ENCODE data around the gene PBX3.
A peak's percentile ranks its signal among the peaks of the same experiment; 100 is the strongest.
"Not testable (repeated sequence)": the region's sequence is repeated elsewhere in the genome, so short reads cannot be mapped to it uniquely, and the experiment has no call there.

PBX3 gene

GRCh38 chr9:125749287-125749935 lies 2.2 kb downstream of the PBX3 start:
- no peak for FAIRE-seq

- FAIRE-seq, result no peak
Observed at GRCh38 chr9:125749951-125750626, 2.9 kb downstream of the PBX3 start.

GRCh38 chr9:125750627-125751011 lies 3.4 kb downstream of the PBX3 start:
- FAIRE-seq, result no peak

GRCh38 chr9:125752070-125752628 lies 5.0 kb downstream of the PBX3 start:
- no peak for FAIRE-seq

- FAIRE-seq, result peak; percentile 16
Observed at GRCh38 chr9:125754096-125754495, 6.9 kb downstream of the PBX3 start.

GRCh38 chr9:125755340-125755739 lies 8.2 kb downstream of the PBX3 start:
- no peak for FAIRE-seq

- no peak for FAIRE-seq
Observed at GRCh38 chr9:125756518-125756917, 9.3 kb downstream of the PBX3 start.

- FAIRE-seq, result no peak
Observed at GRCh38 chr9:125757834-125758233, 10.7 kb downstream of the PBX3 start.

- FAIRE-seq, result no peak
Observed at GRCh38 chr9:125758986-125759763, 12.0 kb downstream of the PBX3 start.

- no peak for FAIRE-seq
Observed at GRCh38 chr9:125759764-125760129, 12.6 kb downstream of the PBX3 start.

GRCh38 chr9:125760537-125760936 lies 13.4 kb downstream of the PBX3 start:
- no peak for FAIRE-seq

GRCh38 chr9:125761676-125762450 lies 14.7 kb downstream of the PBX3 start:
- no peak for FAIRE-seq

GRCh38 chr9:125763394-125763801 lies 16.2 kb downstream of the PBX3 start:
- no peak for FAIRE-seq

- FAIRE-seq, result no peak
Observed at GRCh38 chr9:125764198-125764597, 17.0 kb downstream of the PBX3 start.

GRCh38 chr9:125766468-125767221 lies 19.5 kb downstream of the PBX3 start:
- FAIRE-seq, result no peak

GRCh38 chr9:125767349-125767748 lies 20.2 kb downstream of the PBX3 start:
- FAIRE-seq, result no peak

- no peak for FAIRE-seq
Observed at GRCh38 chr9:125768803-125769202, 21.6 kb downstream of the PBX3 start.

- FAIRE-seq, result no peak
Observed at GRCh38 chr9:125771037-125771436, 23.9 kb downstream of the PBX3 start.

- no peak for FAIRE-seq
Observed at GRCh38 chr9:125772740-125773139, 25.6 kb downstream of the PBX3 start.

GRCh38 chr9:125774106-125774505 lies 26.9 kb downstream of the PBX3 start:
- FAIRE-seq, result no peak

GRCh38 chr9:125776789-125777188 lies 29.6 kb downstream of the PBX3 start:
- not testable (repeated sequence) for FAIRE-seq
